Loucy (cell line): ENCODE measurements around the gene ADARB2.

Source experiments
- H2AFZ ChIP-seq: fragments of 200-600 bp; sonication (generic); 2 replicates; pipeline ENCODE4 v1.6.0; 2016; ENCODE audit warnings: antibody characterized with exemption, mild to moderate bottlenecking, low read length, moderate library complexity
- H3F3A ChIP-seq: fragments of 200-600 bp; 2 replicates; pipeline ENCODE4 v1.6.0; 2016; ENCODE audit warnings: antibody characterized with exemption, low read depth, mild to moderate bottlenecking
- H3K27me3 ChIP-seq: fragments of 200-600 bp; sonication (generic); 2 replicates; pipeline ENCODE4 v1.6.1; 2014; ENCODE audit warnings: low read length, mild to moderate bottlenecking; ENCODE audit not compliant: insufficient read depth, poor library complexity, severe bottlenecking
- H3K36me3 ChIP-seq: fragments of 200-600 bp; sonication (generic); 2 replicates; pipeline ENCODE4 v1.6.1; 2016; ENCODE audit warnings: low read length; ENCODE audit not compliant: insufficient read depth
- H3K4me1 ChIP-seq: fragments of 200-600 bp; sonication (generic); 2 replicates; pipeline ENCODE4 v1.5.1; 2014; ENCODE audit warnings: low read length, mild to moderate bottlenecking; ENCODE audit not compliant: insufficient read depth, poor library complexity, severe bottlenecking
- H3K4me2 ChIP-seq: fragments of 200-600 bp; sonication (generic); 2 replicates; pipeline ENCODE4 v1.6.0; 2014; ENCODE audit warnings: antibody characterized with exemption, low read length, low read depth, mild to moderate bottlenecking; ENCODE audit not compliant: poor library complexity, severe bottlenecking
- H3K4me3 ChIP-seq: fragments of 200-600 bp; sonication (generic); 2 replicates; pipeline ENCODE4 v1.5.1; 2014; ENCODE audit warnings: low read length, mild to moderate bottlenecking, mixed read lengths; ENCODE audit not compliant: poor library complexity, severe bottlenecking
- H3K79me2 ChIP-seq: fragments of 200-600 bp; sonication (generic); 2 replicates; pipeline ENCODE4 v1.6.1; 2014; ENCODE audit warnings: low read length; ENCODE audit not compliant: insufficient read depth
- H3K9ac ChIP-seq: fragments of 200-600 bp; sonication (generic); 2 replicates; pipeline ENCODE4 v1.6.0; 2014; ENCODE audit warnings: mild to moderate bottlenecking, low read depth, low read length, moderate library complexity; ENCODE audit not compliant: poor library complexity, severe bottlenecking
- H3K9me2 ChIP-seq: fragments of 200-600 bp; sonication (generic); replicated peaks from 2 replicates; pipeline ENCODE4 v1.6.1; 2016; ENCODE audit warnings: low read depth, low read length, mixed read lengths
- H3K9me3 ChIP-seq: fragments of 200-600 bp; sonication (generic); 2 replicates; pipeline ENCODE4 v1.6.1; 2014; ENCODE audit warnings: mild to moderate bottlenecking, antibody characterized with exemption, low read length, low read depth; ENCODE audit not compliant: insufficient read depth
- H4K20me1 ChIP-seq: fragments of 200-600 bp; sonication (generic); 2 replicates; pipeline ENCODE4 v1.6.0; 2014; ENCODE audit warnings: antibody characterized with exemption, low read length, mild to moderate bottlenecking; ENCODE audit not compliant: insufficient read depth, poor library complexity, severe bottlenecking
- CTCF ChIP-seq: fragments of 200-600 bp; sonication (generic); conservative IDR thresholded peaks from 2 replicates; pipeline ENCODE4 v1.5.1; 2014; ENCODE audit warnings: mild to moderate bottlenecking, antibody characterized with exemption, low read length
- EZH2phosphoT487 ChIP-seq: fragments of 200-600 bp; IDR thresholded peaks from 2 replicates; pipeline ENCODE4 v1.6.1; 2018; ENCODE audit warnings: antibody characterized with exemption, mild to moderate bottlenecking, moderate library complexity, borderline replicate concordance

ADARB2 gene

GRCh38 chr10:1520909-1521565 lies 216.3 kb downstream of the ADARB2 start:
- Histone ChIP-seq H3K9me3 (no peaks in the 10 kb centered on the region), H4K20me1 (no peaks in the 10 kb centered on the region), H3K79me2 (no peaks in the 10 kb centered on the region), H3K4me1 (no peaks in the 10 kb centered on the region), H3K9ac (no peak overlapping the region), H3K36me3 (no peaks in the 10 kb centered on the region), H3K4me2 (no peak overlapping the region), H3K4me3 (no peak overlapping the region), H3K9me2 (no peaks in the 10 kb centered on the region), H3F3A (no peaks in the 10 kb centered on the region), H2AFZ (no peak overlapping the region), H3K27me3 (no peaks in the 10 kb centered on the region)
- TF ChIP-seq EZH2phosphoT487: no peak
- TF ChIP-seq CTCF: no peak

GRCh38 chr10:1519391-1519790 lies 217.9 kb downstream of the ADARB2 start:
- Histone ChIP-seq H3K4me2 (no peak overlapping the region), H3K36me3 (no peaks in the 10 kb centered on the region), H3K9ac (no peak overlapping the region), H3K4me3 (no peak overlapping the region), H3F3A (no peaks in the 10 kb centered on the region), H3K9me3 (no peaks in the 10 kb centered on the region), H3K4me1 (no peaks in the 10 kb centered on the region), H4K20me1 (no peaks in the 10 kb centered on the region), H3K79me2 (no peaks in the 10 kb centered on the region), H3K27me3 (no peaks in the 10 kb centered on the region), H2AFZ (no peak overlapping the region), H3K9me2 (no peaks in the 10 kb centered on the region)
- TF ChIP-seq EZH2phosphoT487: no peak
- no peak for TF ChIP-seq CTCF

GRCh38 chr10:1517684-1518083 lies 219.6 kb downstream of the ADARB2 start:
- Histone ChIP-seq H3K9me2 (no peaks in the 10 kb centered on the region), H3K4me1 (no peaks in the 10 kb centered on the region), H3K9me3 (no peaks in the 10 kb centered on the region), H3K36me3 (no peaks in the 10 kb centered on the region), H2AFZ (no peak overlapping the region), H3K27me3 (no peaks in the 10 kb centered on the region), H4K20me1 (no peaks in the 10 kb centered on the region), H3F3A (no peaks in the 10 kb centered on the region), H3K4me3 (no peak overlapping the region), H3K9ac (no peak overlapping the region), H3K79me2 (no peaks in the 10 kb centered on the region), H3K4me2 (no peak overlapping the region)
- no peak for TF ChIP-seq CTCF
- TF ChIP-seq EZH2phosphoT487: no peak
